ENCODE results near the gene PHC2. TPM values are rescaled to one million over a fixed set of nuclear protein-coding genes. Genes with fewer than 3 reads are reported as not detected.

The PHC2 gene
- total RNA-seq, 2 experiments from 2014 or later = 43.0 to 43.7 TPM

DNA sequence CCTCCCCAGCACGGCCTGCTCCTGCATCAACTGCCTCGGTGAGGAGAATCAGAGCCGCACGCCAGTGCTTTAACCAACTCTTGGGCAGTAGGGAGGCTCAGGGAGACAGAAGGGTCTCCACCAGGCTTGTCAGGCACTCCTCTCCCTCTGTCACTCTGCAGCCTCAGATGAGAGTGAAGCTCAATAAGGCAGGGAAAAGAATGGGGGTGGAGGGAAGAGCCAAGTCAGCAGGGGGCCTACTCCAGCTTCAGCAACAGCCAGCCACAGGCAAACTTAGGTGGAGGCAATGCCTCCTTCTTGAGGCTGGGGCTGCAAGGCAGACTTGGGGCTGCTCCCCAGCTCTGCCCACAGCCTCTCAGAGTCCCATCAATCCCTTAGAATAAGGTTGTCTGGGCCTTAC lies 58.2 kb downstream of the PHC2 start:
- H3K9me3 Mint-ChIP-seq = no peaks in the 10 kb centered on the region
- POLR2A ChIA-PET = no interaction called here
- DNase-seq = no peak
- H3K4me3 Mint-ChIP-seq = no peak overlapping the region
- peaks cover 10% of the 10 kb centered on the region for H3K4me1 Mint-ChIP-seq
- no peak overlapping the region for H3K27ac Mint-ChIP-seq
- peaks cover 3% of the 10 kb centered on the region for H3K27me3 Mint-ChIP-seq
- no peak for ATAC-seq (ENCODE audit: low read depth)
- no peaks in the 10 kb centered on the region for H3K36me3 Mint-ChIP-seq

DNA sequence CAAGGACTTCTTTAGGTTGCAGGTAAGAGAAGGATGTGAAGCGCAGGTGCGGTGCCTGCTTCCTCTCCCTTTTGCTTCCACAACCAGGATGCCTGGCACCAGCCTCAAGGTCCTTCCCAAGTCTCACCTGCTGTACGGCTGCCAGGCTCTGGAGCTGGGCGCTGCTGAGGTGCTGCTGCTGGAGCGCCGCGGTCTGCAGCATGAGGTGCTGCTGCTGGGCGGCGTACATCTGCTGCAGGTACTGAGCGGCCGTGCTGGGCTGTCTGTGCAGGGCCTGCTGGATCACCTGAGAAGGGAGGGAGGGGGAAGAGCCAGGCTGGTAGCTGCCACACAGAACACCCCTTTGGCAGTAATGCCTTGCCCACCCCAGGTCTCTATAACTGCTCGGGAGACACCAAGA lies 58.7 kb downstream of the PHC2 start:
- H3K4me1 Mint-ChIP-seq = peaks cover 8% of the 10 kb centered on the region
- no peaks in the 10 kb centered on the region for H3K36me3 Mint-ChIP-seq
- no peak overlapping the region for H3K27ac Mint-ChIP-seq
- no peak overlapping the region for H3K4me3 Mint-ChIP-seq
- H3K27me3 Mint-ChIP-seq = peaks cover 3% of the 10 kb centered on the region
- DNase-seq (no peak), ATAC-seq (ENCODE audit: low read depth) (no peak)
- POLR2A ChIA-PET = no interaction called here
- no peaks in the 10 kb centered on the region for H3K9me3 Mint-ChIP-seq

DNA sequence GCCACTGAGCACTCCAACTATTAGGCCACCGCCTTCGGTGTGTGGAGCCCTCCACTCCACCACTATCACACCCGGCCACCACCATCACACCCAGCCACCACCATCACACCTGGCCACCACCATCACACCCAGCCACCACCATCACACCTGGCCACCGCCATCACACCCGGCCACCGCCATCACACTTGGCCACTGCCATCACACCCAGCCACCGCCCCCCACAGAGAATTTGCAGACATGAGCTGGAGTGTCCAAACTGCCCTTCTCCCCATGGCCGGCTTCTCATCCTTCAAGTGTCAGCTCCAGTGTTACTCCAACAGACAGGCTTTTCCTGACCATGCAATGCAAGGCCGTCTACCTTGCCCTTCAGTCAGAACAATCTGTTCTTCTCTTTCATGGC lies 59.6 kb downstream of the PHC2 start:
- no peak overlapping the region for H3K27ac Mint-ChIP-seq

DNA sequence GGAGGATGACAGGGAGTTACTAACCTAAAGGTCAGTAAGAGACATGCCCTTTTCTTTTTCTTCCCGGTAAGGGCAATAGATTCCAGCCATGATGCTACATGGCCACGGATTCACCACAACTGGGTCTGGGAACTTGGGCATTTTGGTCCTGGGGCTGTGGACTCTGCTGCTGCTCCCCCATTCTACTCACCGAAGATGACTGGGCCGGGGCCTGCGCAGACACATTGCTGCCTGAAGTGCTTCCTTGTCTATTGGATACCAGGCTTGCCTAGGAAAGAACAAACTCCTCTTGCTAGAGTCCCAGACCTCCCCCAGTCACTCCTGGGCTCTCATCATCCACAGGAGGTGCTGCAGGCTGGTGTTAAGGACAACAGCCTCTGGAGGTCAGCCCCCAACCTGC lies 60.1 kb downstream of the PHC2 start:
- no peak for ATAC-seq (ENCODE audit: low read depth)
- DNase-seq = no peak
- Mint-ChIP-seq H3K36me3 (no peaks in the 10 kb centered on the region), H3K9me3 (no peaks in the 10 kb centered on the region), H3K27me3 (peaks cover 3% of the 10 kb centered on the region), H3K4me1 (peaks cover 4% of the 10 kb centered on the region), H3K27ac (no peak overlapping the region), H3K4me3 (no peak overlapping the region)
- POLR2A ChIA-PET = no interaction called here

More for the DNA sequence above, 59.6 kb downstream of the PHC2 start:
- H3K27me3 Mint-ChIP-seq = peaks cover 3% of the 10 kb centered on the region
- POLR2A ChIA-PET = no interaction called here
- ATAC-seq (ENCODE audit: low read depth) (no peak), DNase-seq (no peak)
- peaks cover 4% of the 10 kb centered on the region for H3K4me1 Mint-ChIP-seq
- no peaks in the 10 kb centered on the region for H3K9me3 Mint-ChIP-seq
- H3K36me3 Mint-ChIP-seq = no peaks in the 10 kb centered on the region
- no peak overlapping the region for H3K4me3 Mint-ChIP-seq

DNA sequence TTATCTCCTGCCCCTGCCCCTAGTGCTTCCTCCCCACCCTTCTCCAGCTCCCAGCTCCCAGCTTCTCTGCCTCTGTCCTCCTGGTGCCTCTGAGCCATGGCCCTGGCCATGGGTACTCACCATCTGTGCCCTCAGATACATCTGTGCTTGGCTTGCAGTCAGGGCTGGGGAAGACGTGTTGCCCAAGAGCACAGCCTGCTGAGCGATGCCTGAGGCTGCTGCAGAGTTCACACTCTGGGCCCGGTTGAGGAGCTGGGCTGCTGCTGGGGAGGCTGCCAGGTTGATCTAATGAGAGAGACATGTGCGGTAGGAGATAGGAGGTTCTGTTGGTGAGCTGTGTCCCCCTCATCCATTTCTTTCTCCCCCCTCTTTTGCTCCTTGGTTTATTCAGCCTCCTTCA lies 60.6 kb downstream of the PHC2 start:
- no peak for ATAC-seq (ENCODE audit: low read depth)
- no peak overlapping the region for H3K4me3 Mint-ChIP-seq
- no peak overlapping the region for H3K27ac Mint-ChIP-seq
- no peaks in the 10 kb centered on the region for H3K9me3 Mint-ChIP-seq
- H3K27me3 Mint-ChIP-seq = peaks cover 3% of the 10 kb centered on the region
- H3K4me1 Mint-ChIP-seq = peaks cover 4% of the 10 kb centered on the region
- POLR2A ChIA-PET = no interaction called here
- no peaks in the 10 kb centered on the region for H3K36me3 Mint-ChIP-seq
- no peak for DNase-seq

DNA sequence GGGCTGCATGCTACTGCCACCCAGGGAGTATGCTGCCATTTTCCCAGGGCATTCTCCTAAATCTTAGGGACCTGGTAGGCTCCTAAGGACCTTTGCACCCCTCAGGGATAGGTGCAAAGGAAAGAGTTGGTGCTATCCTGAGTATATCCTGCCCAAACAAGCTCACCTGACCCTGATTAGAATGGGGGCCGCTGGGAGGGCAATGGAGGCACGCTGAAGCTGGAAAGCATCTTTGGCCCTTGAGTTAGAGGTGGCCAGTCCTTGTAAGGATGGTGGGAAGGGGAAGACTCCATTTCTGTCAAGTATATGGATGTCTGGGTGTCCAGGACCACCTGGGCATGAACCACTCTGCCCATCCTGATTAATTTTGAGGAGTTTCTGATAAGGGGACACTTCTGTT lies 61.1 kb downstream of the PHC2 start:
- H3K9me3 Mint-ChIP-seq = no peaks in the 10 kb centered on the region
- ATAC-seq (ENCODE audit: low read depth) (no peak), DNase-seq (no peak)
- H3K36me3 Mint-ChIP-seq = no peaks in the 10 kb centered on the region
- POLR2A ChIA-PET = no interaction called here
- no peak overlapping the region for H3K27ac Mint-ChIP-seq
- H3K4me3 Mint-ChIP-seq = no peak overlapping the region
- peaks cover 3% of the 10 kb centered on the region for H3K27me3 Mint-ChIP-seq
- peaks cover 4% of the 10 kb centered on the region for H3K4me1 Mint-ChIP-seq

DNA sequence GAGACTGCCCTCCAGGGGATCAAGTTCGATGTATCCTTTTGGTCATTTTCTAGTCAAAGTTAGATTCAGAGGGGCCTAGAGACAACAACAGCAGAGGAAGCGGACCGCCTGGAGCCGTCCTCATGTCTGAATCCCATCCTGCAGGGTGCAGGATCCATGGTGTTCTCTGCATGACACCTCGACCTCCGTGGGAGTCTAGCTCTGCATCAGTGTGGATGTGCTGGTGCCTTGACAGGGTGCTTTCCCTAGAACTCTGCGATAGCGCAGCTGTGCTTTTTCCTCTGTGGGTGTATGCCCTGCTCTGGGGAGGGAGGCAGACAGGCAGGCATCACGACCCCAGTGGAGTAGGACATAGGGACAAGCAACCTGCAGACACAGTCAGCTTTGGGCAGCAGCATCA lies 61.8 kb downstream of the PHC2 start:
- H3K4me1 Mint-ChIP-seq = peaks cover 4% of the 10 kb centered on the region
- H3K27ac Mint-ChIP-seq = no peak overlapping the region
- no peak for DNase-seq
- POLR2A ChIA-PET = interaction anchor here (0.6 kb wide), 1 partner anchor 189 kb away, joined by 3 read pairs; no protein-coding TSS in a partner anchor
- no peak for ATAC-seq (ENCODE audit: low read depth)
- peaks cover 3% of the 10 kb centered on the region for H3K27me3 Mint-ChIP-seq
- H3K9me3 Mint-ChIP-seq = no peaks in the 10 kb centered on the region
- no peaks in the 10 kb centered on the region for H3K36me3 Mint-ChIP-seq
- H3K4me3 Mint-ChIP-seq = no peak overlapping the region

DNA sequence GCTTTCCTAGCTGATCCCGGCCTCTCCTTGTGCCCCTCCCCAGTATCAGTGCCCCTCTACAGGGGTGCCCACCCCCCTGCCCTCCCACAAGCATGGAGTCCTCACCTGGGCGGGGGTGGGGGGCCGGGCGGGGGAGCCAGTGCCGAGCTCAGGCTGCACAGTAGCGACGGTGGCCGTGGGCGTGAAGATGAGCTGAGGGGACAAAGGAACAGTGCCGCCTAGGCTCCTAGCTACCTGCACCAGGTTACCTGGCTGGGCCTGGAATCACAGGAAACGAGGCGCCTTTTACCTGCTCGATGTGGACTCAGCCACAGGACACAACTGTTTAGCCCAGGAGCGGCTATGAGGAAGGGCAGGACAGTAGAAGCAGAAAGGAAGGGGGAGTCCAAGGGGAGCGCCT lies 62.5 kb downstream of the PHC2 start:
- no peaks in the 10 kb centered on the region for H3K9me3 Mint-ChIP-seq
- H3K4me1 Mint-ChIP-seq = peaks cover 4% of the 10 kb centered on the region
- H3K36me3 Mint-ChIP-seq = no peaks in the 10 kb centered on the region
- DNase-seq = no peak
- H3K4me3 Mint-ChIP-seq = no peak overlapping the region
- H3K27me3 Mint-ChIP-seq = peaks cover 2% of the 10 kb centered on the region
- no peak for ATAC-seq (ENCODE audit: low read depth)
- H3K27ac Mint-ChIP-seq = no peak overlapping the region
- POLR2A ChIA-PET = interaction anchor here (0.6 kb wide), 1 partner anchor 189 kb away, joined by 3 read pairs; no protein-coding TSS in a partner anchor

DNA sequence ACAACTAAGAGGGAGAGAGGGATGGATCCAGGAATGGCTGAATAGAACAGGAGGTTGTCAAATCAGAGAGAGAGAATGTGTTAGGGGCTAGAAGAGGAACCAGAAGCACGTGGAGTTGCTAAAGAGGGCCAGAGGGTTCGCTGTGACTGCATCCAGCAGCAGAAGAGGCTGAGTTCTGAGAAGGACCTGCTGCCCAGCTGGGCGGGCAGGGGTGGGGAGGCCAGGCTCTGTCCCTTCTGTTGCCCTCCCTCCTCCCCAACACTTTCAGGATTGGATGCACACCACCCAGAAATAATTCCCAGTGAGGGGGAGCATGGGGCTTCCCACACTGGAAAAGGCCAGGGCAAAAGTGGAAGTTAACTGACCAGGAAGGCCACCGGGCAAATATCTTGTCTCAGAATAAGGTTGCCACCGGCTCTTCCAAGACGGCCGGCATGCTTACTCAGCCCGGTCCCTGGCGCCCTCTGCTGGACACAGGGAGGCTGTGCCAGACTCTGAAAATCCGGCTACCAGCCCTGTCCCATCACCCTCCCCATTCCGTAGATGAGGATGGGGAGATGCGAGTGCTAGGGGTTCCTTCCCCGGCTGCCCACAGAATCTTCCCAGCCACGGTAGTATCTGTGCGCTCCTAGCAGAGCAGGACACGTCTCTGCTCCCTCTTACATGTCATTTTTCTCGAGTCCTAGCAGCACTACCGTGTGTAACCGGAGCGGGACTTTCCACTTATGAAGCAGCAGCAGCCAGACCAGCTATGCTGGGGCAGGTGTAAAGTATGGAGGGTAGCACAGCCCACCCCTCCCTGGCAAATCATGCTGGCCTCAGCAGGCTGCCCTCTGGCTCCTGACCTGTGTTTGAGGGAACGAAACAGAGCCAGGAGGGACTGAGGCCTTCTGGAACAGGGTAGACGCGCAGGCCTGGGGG lies 63.1 kb downstream of the PHC2 start:
- POLR2A ChIA-PET = interaction anchor here (0.8 kb wide), 1 partner anchor 18 kb away, joined by 3 read pairs; no protein-coding TSS in a partner anchor
- H3K9me3 Mint-ChIP-seq = no peaks in the 10 kb centered on the region
- DNase-seq = peak; percentile 89
- H3K4me1 Mint-ChIP-seq = peaks cover 4% of the 10 kb centered on the region
- H3K27me3 Mint-ChIP-seq = peaks cover 2% of the 10 kb centered on the region
- H3K4me3 Mint-ChIP-seq = no peak overlapping the region
- no peaks in the 10 kb centered on the region for H3K36me3 Mint-ChIP-seq
- no peak overlapping the region for H3K27ac Mint-ChIP-seq
- ATAC-seq (ENCODE audit: low read depth) = peak; percentile 79

DNA sequence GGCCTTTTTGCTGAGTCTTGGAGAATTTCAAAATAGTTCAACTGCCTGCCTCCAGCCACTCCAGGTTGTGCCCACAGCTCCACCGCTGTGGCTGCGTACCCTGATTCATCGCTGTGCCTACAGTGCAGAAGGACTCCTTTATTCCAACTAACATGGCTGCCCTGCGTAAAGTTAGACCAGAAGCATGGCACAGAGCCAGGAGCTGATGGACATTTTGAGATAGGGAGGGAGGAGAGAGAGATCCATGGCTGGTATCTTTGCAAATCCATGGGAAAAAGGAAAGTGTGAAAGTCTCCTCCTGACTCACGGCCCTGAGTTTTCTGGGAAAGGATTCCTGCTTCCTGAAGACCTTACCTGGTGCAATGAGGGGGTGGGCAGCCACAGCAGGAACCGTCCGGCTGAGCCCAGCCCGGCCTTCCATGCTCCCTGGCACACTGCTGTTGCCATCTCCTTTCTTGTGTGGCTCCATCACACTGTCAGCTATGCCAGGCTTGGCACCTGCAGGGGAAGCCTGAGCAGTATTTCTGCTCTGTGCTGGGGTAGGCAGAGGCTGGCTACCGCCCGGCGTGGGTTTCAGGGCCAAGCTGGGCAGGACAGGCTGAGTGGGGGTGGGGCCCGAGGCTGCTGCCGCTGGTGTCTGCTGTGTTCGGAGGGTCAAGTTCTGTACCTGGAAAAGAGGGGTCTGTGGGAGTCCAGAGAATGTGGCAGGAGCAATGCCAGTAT lies 64.0 kb downstream of the PHC2 start:
- no peak overlapping the region for H3K4me3 Mint-ChIP-seq
- peaks cover 4% of the 10 kb centered on the region for H3K4me1 Mint-ChIP-seq
- peak overlapping the region; percentile 30 for H3K27ac Mint-ChIP-seq
- DNase-seq (no peak), ATAC-seq (ENCODE audit: low read depth) (no peak)
- POLR2A ChIA-PET = interaction anchor here (0.6 to 0.8 kb wide), 2 partner anchors 17 to 551 kb away, joined by 3 read pairs; no protein-coding TSS in a partner anchor
- H3K27me3 Mint-ChIP-seq = peaks cover 2% of the 10 kb centered on the region
- H3K9me3 Mint-ChIP-seq = no peaks in the 10 kb centered on the region
- H3K36me3 Mint-ChIP-seq = no peaks in the 10 kb centered on the region

DNA sequence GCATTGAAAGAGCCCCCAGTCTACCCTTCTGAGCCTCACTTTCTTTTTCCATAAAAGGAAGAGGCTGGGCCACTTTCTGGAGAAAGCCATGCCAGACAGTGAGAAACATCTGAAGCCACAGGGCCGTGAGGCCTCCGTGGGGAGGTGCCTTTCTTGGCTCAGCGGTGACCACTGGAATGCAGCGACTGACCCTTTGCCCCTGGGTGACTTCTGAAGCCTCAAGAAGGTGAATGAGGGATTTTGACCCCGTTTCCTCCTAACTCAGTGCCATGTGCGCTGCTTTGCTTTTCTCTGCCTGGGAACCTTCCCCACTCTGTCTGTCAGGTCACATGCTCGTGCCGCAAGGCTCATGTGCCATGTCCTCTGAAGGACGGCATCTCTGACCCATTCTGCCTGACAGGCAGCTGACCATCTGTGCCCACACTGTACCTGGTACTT lies 65.3 kb downstream of the PHC2 start:
- Mint-ChIP-seq H3K27ac (no peak overlapping the region), H3K4me1 (peaks cover 11% of the 10 kb centered on the region), H3K9me3 (no peaks in the 10 kb centered on the region), H3K36me3 (no peaks in the 10 kb centered on the region), H3K4me3 (no peak overlapping the region), H3K27me3 (peaks cover 2% of the 10 kb centered on the region)
- no peak for ATAC-seq (ENCODE audit: low read depth)
- POLR2A ChIA-PET = interaction anchor here (1.3 kb wide), 1 partner anchor 14 kb away, joined by 6 read pairs; no protein-coding TSS in a partner anchor
- no peak for DNase-seq

DNA sequence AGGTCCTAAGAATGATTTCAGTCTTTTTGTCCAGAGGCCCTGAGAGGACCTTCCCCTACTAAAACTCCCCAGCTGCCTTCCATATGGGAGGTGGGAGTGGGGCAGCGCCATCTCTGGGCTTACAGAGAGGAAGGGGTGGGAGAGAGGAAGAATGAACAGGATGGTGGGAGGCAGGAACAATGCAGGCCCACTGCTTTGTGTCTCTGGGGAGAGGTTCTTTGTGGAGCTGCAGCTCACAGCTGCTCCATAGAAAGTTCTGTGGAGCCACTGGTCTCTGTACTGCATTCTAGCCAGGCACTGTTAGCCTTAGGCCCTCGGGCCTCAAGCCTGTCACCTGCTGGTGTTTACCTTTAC lies 66.4 kb downstream of the PHC2 start:
- peaks cover 2% of the 10 kb centered on the region for H3K27me3 Mint-ChIP-seq
- ATAC-seq (ENCODE audit: low read depth) = no peak
- no peaks in the 10 kb centered on the region for H3K36me3 Mint-ChIP-seq
- H3K9me3 Mint-ChIP-seq = no peaks in the 10 kb centered on the region
- H3K27ac Mint-ChIP-seq = no peak overlapping the region
- POLR2A ChIA-PET = interaction anchor here (1.3 kb wide), 1 partner anchor 13 kb away, joined by 6 read pairs; no protein-coding TSS in a partner anchor
- H3K4me3 Mint-ChIP-seq = no peak overlapping the region
- peaks cover 11% of the 10 kb centered on the region for H3K4me1 Mint-ChIP-seq
- no peak for DNase-seq

DNA sequence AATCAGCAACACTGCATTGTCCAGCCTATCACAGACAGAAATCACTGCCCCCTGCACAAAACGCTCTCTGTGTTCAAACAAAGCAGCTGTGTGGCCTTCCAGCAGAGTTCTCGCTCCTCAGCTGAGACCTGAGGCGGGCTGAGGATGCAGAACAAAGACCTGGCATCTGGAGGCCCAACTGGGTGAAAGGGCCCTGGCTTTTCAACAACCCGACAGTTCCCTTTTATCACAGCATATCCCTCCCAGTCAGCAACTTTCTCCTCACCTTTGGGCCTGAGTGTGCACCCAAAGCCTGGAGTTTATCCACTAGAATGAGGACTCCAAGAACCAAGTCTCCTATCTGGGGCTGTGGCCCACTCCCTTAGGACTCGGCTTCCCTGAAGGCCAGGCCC lies 67.4 kb downstream of the PHC2 start:
- H3K27ac Mint-ChIP-seq = no peak overlapping the region
- ATAC-seq (ENCODE audit: low read depth) (no peak), DNase-seq (no peak)
- no peak overlapping the region for H3K4me3 Mint-ChIP-seq
- no peaks in the 10 kb centered on the region for H3K36me3 Mint-ChIP-seq
- H3K4me1 Mint-ChIP-seq = peaks cover 11% of the 10 kb centered on the region
- H3K27me3 Mint-ChIP-seq = no peaks in the 10 kb centered on the region
- POLR2A ChIA-PET = no interaction called here
- H3K9me3 Mint-ChIP-seq = no peaks in the 10 kb centered on the region
